DOHH2 (cell line): ENCODE data around the gene MAZ.

Experiments
- EZH2phosphoT487 ChIP-seq: fragments of 200-600 bp; sonication (generic); IDR thresholded peaks from 2 replicates; pipeline ENCODE4 v1.6.1; 2017; ENCODE audit warnings: borderline replicate concordance, mild to moderate bottlenecking, antibody characterized with exemption, low read length, moderate library complexity, mixed read lengths
- TF ChIP-seq, protein P1 (sequence below): fragments of 200-600 bp; sonication (generic); IDR thresholded peaks from one replicate; pipeline ENCODE4 v1.5.1; 2014; ENCODE audit warnings: antibody characterized with exemption, mild to moderate bottlenecking, low read depth, low read length; ENCODE audit not compliant: poor library complexity, severe bottlenecking

DNA sequence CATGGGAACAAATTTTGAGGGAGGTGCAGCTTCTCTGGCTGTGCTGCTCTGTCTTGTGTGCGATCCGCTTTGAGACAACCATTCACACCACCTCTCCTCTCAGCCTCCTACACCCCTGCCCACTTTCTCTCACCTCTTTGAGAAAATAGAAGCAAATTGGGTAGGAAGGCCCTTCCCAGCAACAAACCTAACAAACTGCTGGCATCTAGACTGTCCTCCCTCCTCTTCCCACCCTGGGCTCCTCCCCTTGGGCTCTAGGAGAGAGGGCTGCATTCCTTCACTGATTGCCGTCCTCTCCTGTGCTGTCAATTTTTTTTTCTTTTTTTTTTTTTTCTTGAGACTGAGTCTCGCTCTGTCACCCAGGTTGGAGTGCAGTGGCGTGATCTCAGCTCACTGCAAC, 43.2 kb downstream of the MAZ start:
- TF ChIP-seq, protein P1, sequence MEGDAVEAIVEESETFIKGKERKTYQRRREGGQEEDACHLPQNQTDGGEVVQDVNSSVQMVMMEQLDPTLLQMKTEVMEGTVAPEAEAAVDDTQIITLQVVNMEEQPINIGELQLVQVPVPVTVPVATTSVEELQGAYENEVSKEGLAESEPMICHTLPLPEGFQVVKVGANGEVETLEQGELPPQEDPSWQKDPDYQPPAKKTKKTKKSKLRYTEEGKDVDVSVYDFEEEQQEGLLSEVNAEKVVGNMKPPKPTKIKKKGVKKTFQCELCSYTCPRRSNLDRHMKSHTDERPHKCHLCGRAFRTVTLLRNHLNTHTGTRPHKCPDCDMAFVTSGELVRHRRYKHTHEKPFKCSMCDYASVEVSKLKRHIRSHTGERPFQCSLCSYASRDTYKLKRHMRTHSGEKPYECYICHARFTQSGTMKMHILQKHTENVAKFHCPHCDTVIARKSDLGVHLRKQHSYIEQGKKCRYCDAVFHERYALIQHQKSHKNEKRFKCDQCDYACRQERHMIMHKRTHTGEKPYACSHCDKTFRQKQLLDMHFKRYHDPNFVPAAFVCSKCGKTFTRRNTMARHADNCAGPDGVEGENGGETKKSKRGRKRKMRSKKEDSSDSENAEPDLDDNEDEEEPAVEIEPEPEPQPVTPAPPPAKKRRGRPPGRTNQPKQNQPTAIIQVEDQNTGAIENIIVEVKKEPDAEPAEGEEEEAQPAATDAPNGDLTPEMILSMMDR: no peak
- no peak for TF ChIP-seq EZH2phosphoT487
